Colonic mucosa (tissue), 4 donors: ENCODE data around the gene SYNPR. TPM values are rescaled to one million over a fixed set of nuclear protein-coding genes. Genes with fewer than 3 reads are reported as not detected.

ENCODE experiments used
- DNase-seq: peaks from one replicate; pipeline ENCODE4 v3.0.0-alpha.2; 2020
- H3K27ac ChIP-seq: fragments of 200-600 bp; one replicate; pipeline ENCODE4 v1.8.0; 2021
- H3K27me3 ChIP-seq: fragments of 200-600 bp; one replicate; pipeline ENCODE4 v1.8.0; 2021
- H3K36me3 ChIP-seq: fragments of 200-600 bp; one replicate; pipeline ENCODE4 v1.8.0; 2021
- H3K4me1 ChIP-seq: fragments of 200-600 bp; one replicate; pipeline ENCODE4 v1.8.0; 2021; ENCODE audit warnings: mild to moderate bottlenecking
- H3K4me3 ChIP-seq: fragments of 200-600 bp; one replicate; pipeline ENCODE4 v1.8.0; 2021
- H3K9ac ChIP-seq, 2 donors: one replicate each; pipeline ENCODE4 v1.7.0; 2013; ENCODE audit warnings: control low read depth in 2 of 2, low read depth in 2 of 2, low read length in 2 of 2
- H3K9me3 ChIP-seq: fragments of 200-600 bp; one replicate; pipeline ENCODE4 v1.8.0; 2021
- CTCF ChIP-seq: fragments of 200-600 bp; IDR thresholded peaks from one replicate; pipeline ENCODE4 v1.8.0; 2022; ENCODE audit warnings: antibody characterized with exemption, mild to moderate bottlenecking
- intact Hi-C: fragments of 100-400 bp; cut with DNase I; formaldehyde crosslinking; loops from one replicate; pipeline ENCODE4 v1.14.1; 2022
- total RNA-seq, 2 donors: library from RNA; stranded (reverse); fragmentation: NEBNext Ultra II Directional in 1 of 2; extraction: Animal tissue kit (Norgen Biotek cat#: 25700) in 1 of 2; gene quantifications; one replicate each; pipeline ENCODE4 v1.2.1, GENCODE V29; 2021
- donor health status: healthy.
- donor health status: DM: no; HTN: no; CAD: no.
- donor health status: DM: no; HTN: no; CAD: no.

The SYNPR gene
- total RNA-seq, 2 donors from 2014 or later, result 0.17 TPM; not detected in 1

GRCh38 chr3:63582943-63583500 is 304.9 kb downstream of the SYNPR start:
- Histone ChIP-seq H3K9ac (no peak overlapping the region), H3K4me1 (peaks cover 1% of the 10 kb centered on the region), H3K27me3 (no peaks in the 10 kb centered on the region), H3K4me3 (no peak overlapping the region), H3K36me3 (no peaks in the 10 kb centered on the region), H3K27ac (no peak overlapping the region), H3K9me3 (no peaks in the 10 kb centered on the region)
- intact Hi-C loops, result no loop called here
- no peak for TF ChIP-seq CTCF
- no peak for DNase-seq

- intact Hi-C loops, result no loop called here
- no peak for TF ChIP-seq CTCF
Observed at GRCh38 chr3:63584681-63585080, 306.6 kb downstream of the SYNPR start.

GRCh38 chr3:63585927-63586326 is 307.8 kb downstream of the SYNPR start:
- no peak overlapping the region for H3K27ac ChIP-seq

More at GRCh38 chr3:63584681-63585080, 306.6 kb downstream of the SYNPR start:
- Histone ChIP-seq H3K9ac (no peak overlapping the region), H3K27me3 (no peaks in the 10 kb centered on the region), H3K27ac (no peak overlapping the region), H3K4me3 (no peak overlapping the region), H3K4me1 (no peaks in the 10 kb centered on the region), H3K9me3 (no peaks in the 10 kb centered on the region), H3K36me3 (no peaks in the 10 kb centered on the region)
- DNase-seq, result no peak

GRCh38 chr3:63588895-63589294 is 310.8 kb downstream of the SYNPR start:
- Histone ChIP-seq H3K9ac (no peak overlapping the region), H3K4me3 (no peak overlapping the region), H3K27me3 (no peaks in the 10 kb centered on the region), H3K9me3 (no peaks in the 10 kb centered on the region), H3K27ac (no peak overlapping the region), H3K36me3 (no peaks in the 10 kb centered on the region), H3K4me1 (no peaks in the 10 kb centered on the region)
- intact Hi-C loops, result no loop called here
- no peak for TF ChIP-seq CTCF
- no peak for DNase-seq

More at GRCh38 chr3:63585927-63586326, 307.8 kb downstream of the SYNPR start:
- no peak for DNase-seq
- Histone ChIP-seq H3K9me3 (no peaks in the 10 kb centered on the region), H3K27me3 (no peaks in the 10 kb centered on the region), H3K4me3 (no peak overlapping the region), H3K36me3 (no peaks in the 10 kb centered on the region), H3K4me1 (no peaks in the 10 kb centered on the region), H3K9ac (no peak overlapping the region)
- intact Hi-C loops, result no loop called here
- no peak for TF ChIP-seq CTCF

- no peak for DNase-seq
- H3K27ac ChIP-seq, result no peak overlapping the region
- no peaks in the 10 kb centered on the region for H3K9me3 ChIP-seq
- H3K4me1 ChIP-seq, result no peaks in the 10 kb centered on the region
- H3K27me3 ChIP-seq, result no peaks in the 10 kb centered on the region
- no peak for TF ChIP-seq CTCF
- H3K36me3 ChIP-seq, result no peaks in the 10 kb centered on the region
- H3K9ac ChIP-seq, result no peak overlapping the region
- intact Hi-C loops, result no loop called here
- H3K4me3 ChIP-seq, result no peak overlapping the region
Observed at GRCh38 chr3:63593779-63594178, 315.7 kb downstream of the SYNPR start.
